Endodermal cell (in vitro differentiated cells): ENCODE data around the gene RAB1A. TPM values are rescaled to one million over a fixed set of nuclear protein-coding genes. Genes with fewer than 3 reads are reported as not detected.

Experiments
- DNase-seq: peaks from one replicate; pipeline ENCODE4 v3.0.0-alpha.2; 2017
- H3K27ac ChIP-seq: 2 replicates; pipeline ENCODE4 v1.5.1; 2013; ENCODE audit warnings: mild to moderate bottlenecking, low read depth, low read length, moderate library complexity
- H3K27me3 ChIP-seq: 2 replicates; pipeline ENCODE4 v1.6.1; 2013; ENCODE audit warnings: mild to moderate bottlenecking, low read length, moderate library complexity; ENCODE audit not compliant: insufficient read depth, control insufficient read depth, poor library complexity, severe bottlenecking
- H3K36me3 ChIP-seq: 2 replicates; pipeline ENCODE4 v1.7.0; 2013; ENCODE audit warnings: mild to moderate bottlenecking, low read length, moderate library complexity; ENCODE audit not compliant: control insufficient read depth, insufficient read depth
- H3K4me1 ChIP-seq: one replicate; pipeline ENCODE4 v1.7.0; 2013; ENCODE audit warnings: low read length; ENCODE audit not compliant: control insufficient read depth, insufficient read depth
- H3K4me3 ChIP-seq: 2 replicates; pipeline ENCODE4 v1.5.1; 2013; ENCODE audit warnings: mild to moderate bottlenecking, low read length, moderate library complexity
- H3K9ac ChIP-seq: 2 replicates; pipeline ENCODE4 v1.6.1; 2013; ENCODE audit warnings: mild to moderate bottlenecking, low read length, moderate library complexity; ENCODE audit not compliant: poor library complexity, severe bottlenecking; ENCODE audit errors: extremely low read depth
- H3K9me3 ChIP-seq: 2 replicates; pipeline ENCODE4 v1.6.1; 2013; ENCODE audit warnings: mild to moderate bottlenecking, low read length, moderate library complexity; ENCODE audit not compliant: control insufficient read depth
- H3K27ac Mint-ChIP-seq: 2 replicates; pipeline ENCODE4 v1.8.0; 2020; ENCODE audit warnings: mixed read lengths
- H3K27me3 Mint-ChIP-seq: 2 replicates; pipeline ENCODE4 v1.8.0; 2021; ENCODE audit warnings: mild to moderate bottlenecking, mixed read lengths; ENCODE audit not compliant: insufficient read depth
- H3K36me3 Mint-ChIP-seq: 2 replicates; pipeline ENCODE4 v1.8.0; 2020; ENCODE audit warnings: low read depth, mixed read lengths
- H3K4me1 Mint-ChIP-seq: 2 replicates; pipeline ENCODE4 v1.8.0; 2020; ENCODE audit warnings: mixed read lengths
- H3K4me3 Mint-ChIP-seq: 2 replicates; pipeline ENCODE4 v1.8.0; 2020; ENCODE audit warnings: mild to moderate bottlenecking, moderate library complexity, mixed read lengths
- H3K9me3 Mint-ChIP-seq: 2 replicates; pipeline ENCODE4 v1.8.0; 2020; ENCODE audit warnings: mild to moderate bottlenecking, mixed read lengths
- WGBS, 2 experiments: methylation state at CpG; one replicate each; pipeline versions ENCODE4 v1.1.5 to v1.1.7; 2013; ENCODE audit warnings: missing lambda C conversion rate in 2 of 2, mixed read lengths in 1 of 2; ENCODE audit not compliant: insufficient coverage in 1 of 2, insufficient read length in 1 of 2; 5-methylcytosine and 5-hydroxymethylcytosine counted together
- total RNA-seq, 2 donors: library from RNA; stranded (reverse); fragmentation: NEBNext Ultra II Directional in 1 of 2; extraction: Animal tissue kit (Norgen Biotek cat#: 25700) in 1 of 2; gene quantifications; 2 replicates in 1 of 2; 3 replicates in 1 of 2; pipeline ENCODE4 v1.2.1, GENCODE V29; 2021
- TF ChIP-seq, protein P1 (sequence below): fragments of 200-600 bp; sonication (generic); conservative IDR thresholded peaks from 2 replicates; pipeline ENCODE4 v1.5.0; 2021; ENCODE audit warnings: antibody characterized with exemption, mild to moderate bottlenecking

The RAB1A gene
- total RNA-seq, 2 donors from 2014 or later: 122 to 125 TPM

DNA sequence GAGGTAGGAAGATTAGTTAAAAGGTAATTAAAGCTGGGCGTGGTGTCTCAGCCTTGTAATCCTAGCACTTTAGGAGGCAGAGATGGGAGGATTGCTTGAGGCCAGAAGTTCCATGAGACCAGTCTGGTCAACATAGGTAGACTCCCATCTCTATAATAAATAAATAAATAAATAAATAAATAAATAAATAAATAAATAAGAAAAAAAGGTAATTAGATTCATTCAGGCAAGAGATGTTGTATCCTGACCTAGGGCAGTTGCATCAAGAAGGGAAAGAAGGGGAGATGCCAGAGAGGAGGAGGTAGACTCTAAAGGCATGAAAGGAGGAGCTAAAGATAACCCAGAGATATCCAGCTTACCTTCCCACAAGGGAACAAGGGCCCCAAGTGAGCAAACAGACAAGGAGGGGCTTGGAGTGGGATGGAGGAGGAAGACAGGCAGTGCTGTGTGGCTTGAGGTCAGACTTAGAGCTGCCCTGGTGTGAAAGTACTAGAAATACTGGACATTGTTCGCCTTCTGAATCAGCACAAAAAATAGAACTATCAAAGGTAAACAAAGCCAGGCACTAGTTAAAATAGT lies 7.4 kb upstream of the RAB1A start:
- H3K9ac ChIP-seq: no peak overlapping the region
- Mint-ChIP-seq H3K4me3 (no peak overlapping the region), H3K27ac (no peak overlapping the region), H3K9me3 (no peaks in the 10 kb centered on the region), H3K27me3 (no peaks in the 10 kb centered on the region), H3K4me1 (peaks cover 15% of the 10 kb centered on the region), H3K36me3 (no peaks in the 10 kb centered on the region)
- no peaks in the 10 kb centered on the region for H3K4me1 ChIP-seq
- H3K4me3 ChIP-seq: no peak overlapping the region
- WGBS, 2 experiments: 91 to 100% methylated on average over 1 of the region's 2 CpGs
- H3K27ac ChIP-seq: no peak overlapping the region
- H3K27me3 ChIP-seq: no peaks in the 10 kb centered on the region
- H3K36me3 ChIP-seq: no peaks in the 10 kb centered on the region
- no peak for DNase-seq
- TF ChIP-seq, protein P1, sequence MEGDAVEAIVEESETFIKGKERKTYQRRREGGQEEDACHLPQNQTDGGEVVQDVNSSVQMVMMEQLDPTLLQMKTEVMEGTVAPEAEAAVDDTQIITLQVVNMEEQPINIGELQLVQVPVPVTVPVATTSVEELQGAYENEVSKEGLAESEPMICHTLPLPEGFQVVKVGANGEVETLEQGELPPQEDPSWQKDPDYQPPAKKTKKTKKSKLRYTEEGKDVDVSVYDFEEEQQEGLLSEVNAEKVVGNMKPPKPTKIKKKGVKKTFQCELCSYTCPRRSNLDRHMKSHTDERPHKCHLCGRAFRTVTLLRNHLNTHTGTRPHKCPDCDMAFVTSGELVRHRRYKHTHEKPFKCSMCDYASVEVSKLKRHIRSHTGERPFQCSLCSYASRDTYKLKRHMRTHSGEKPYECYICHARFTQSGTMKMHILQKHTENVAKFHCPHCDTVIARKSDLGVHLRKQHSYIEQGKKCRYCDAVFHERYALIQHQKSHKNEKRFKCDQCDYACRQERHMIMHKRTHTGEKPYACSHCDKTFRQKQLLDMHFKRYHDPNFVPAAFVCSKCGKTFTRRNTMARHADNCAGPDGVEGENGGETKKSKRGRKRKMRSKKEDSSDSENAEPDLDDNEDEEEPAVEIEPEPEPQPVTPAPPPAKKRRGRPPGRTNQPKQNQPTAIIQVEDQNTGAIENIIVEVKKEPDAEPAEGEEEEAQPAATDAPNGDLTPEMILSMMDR: no peak
- H3K9me3 ChIP-seq: no peaks in the 10 kb centered on the region

DNA sequence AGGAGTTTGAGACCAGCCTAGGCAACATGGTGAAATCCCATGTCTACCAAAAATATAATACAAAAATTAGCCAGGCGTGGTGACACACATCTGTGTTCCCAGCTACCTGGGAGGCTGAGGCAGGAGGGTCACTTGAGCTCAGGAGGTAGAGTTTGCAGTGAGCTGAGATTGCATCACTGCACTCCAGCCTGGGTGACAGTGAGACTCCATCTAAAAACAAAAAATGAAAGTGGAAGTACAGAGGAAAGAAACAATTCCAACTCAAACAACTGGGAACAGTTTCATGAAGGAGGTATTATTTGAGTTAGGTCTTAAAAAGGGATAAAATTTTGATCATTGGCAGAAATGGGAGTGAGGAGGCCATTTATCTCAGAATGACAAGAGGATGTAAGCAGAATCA lies 6.3 kb upstream of the RAB1A start:
- TF ChIP-seq, protein P1: no peak
- Mint-ChIP-seq H3K4me3 (no peak overlapping the region), H3K27ac (no peak overlapping the region), H3K9me3 (no peaks in the 10 kb centered on the region), H3K27me3 (no peaks in the 10 kb centered on the region), H3K36me3 (no peaks in the 10 kb centered on the region), H3K4me1 (peaks cover 18% of the 10 kb centered on the region)
- Histone ChIP-seq H3K36me3 (no peaks in the 10 kb centered on the region), H3K9ac (no peak overlapping the region), H3K4me1 (no peaks in the 10 kb centered on the region), H3K4me3 (no peak overlapping the region), H3K27me3 (no peaks in the 10 kb centered on the region), H3K27ac (no peak overlapping the region), H3K9me3 (no peaks in the 10 kb centered on the region)
- WGBS, 2 experiments: 91 to 97% methylated on average over 1 of the region's 1 CpG
- DNase-seq: no peak

DNA sequence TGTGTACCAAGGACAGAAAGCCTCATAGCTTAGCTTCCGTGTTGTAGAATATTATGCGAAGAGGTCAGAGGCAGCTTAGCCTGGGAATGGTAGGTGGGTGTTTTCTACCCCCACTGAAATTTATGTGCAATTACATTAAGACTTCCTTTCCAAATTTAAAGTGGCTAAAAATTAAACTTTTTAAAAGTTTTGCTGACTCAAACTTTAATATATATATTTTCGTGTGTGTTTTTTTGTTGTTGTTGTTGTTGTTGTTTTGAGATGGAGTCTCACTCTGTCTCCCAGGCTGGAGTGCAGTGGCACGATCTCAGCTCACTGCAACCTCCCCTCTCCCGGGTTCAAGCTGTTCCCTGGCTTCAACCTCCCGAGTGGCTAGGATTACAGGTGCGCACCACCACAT lies 4.3 kb upstream of the RAB1A start:
- H3K27me3 Mint-ChIP-seq: no peaks in the 10 kb centered on the region
- no peak for DNase-seq
- Histone ChIP-seq H3K36me3 (no peaks in the 10 kb centered on the region), H3K9me3 (no peaks in the 10 kb centered on the region), H3K27ac (no peak overlapping the region), H3K4me3 (no peak overlapping the region), H3K4me1 (no peaks in the 10 kb centered on the region), H3K9ac (no peak overlapping the region), H3K27me3 (no peaks in the 10 kb centered on the region)
- no peaks in the 10 kb centered on the region for H3K36me3 Mint-ChIP-seq
- H3K9me3 Mint-ChIP-seq: no peaks in the 10 kb centered on the region
- H3K4me3 Mint-ChIP-seq: no peak overlapping the region
- TF ChIP-seq, protein P1: no peak
- 94 to 97% methylated on average over 3 to 7 of the region's 7 CpGs for WGBS, 2 experiments
- peaks cover 25% of the 10 kb centered on the region for H3K4me1 Mint-ChIP-seq
- no peak overlapping the region for H3K27ac Mint-ChIP-seq
